Measurements from ENCODE around the gene PLPP2.

PLPP2 gene

GRCh38 chr19:325173-325936 is 34.2 kb upstream of the PLPP2 start:
- TF ChIP-seq SIN3A (IDR thresholded peaks at IDR 0.05; ENCODE audit: borderline replicate concordance, insufficient read depth, low read length): no peak
- no peak for TF ChIP-seq REST (IDR thresholded peaks at IDR 0.05; ENCODE audit: insufficient read depth in 1 of 2, low read depth in 2 of 2, low read length in 2 of 2)
- TF ChIP-seq POLR2AphosphoS5 (IDR thresholded peaks at IDR 0.05; ENCODE audit: low read depth, low read length): no peak
- TF ChIP-seq FOXP2 (optimal IDR thresholded peaks at IDR 0.05; ENCODE audit: borderline replicate concordance, extremely low read depth, extremely low read length, insufficient read depth): no peak
- TF ChIP-seq TAF1 (IDR thresholded peaks at IDR 0.05; ENCODE audit: borderline replicate concordance, insufficient read depth, low read length): no peak

GRCh38 chr19:324716-325115 is 33.5 kb upstream of the PLPP2 start:
- TF ChIP-seq TAF1 (IDR thresholded peaks at IDR 0.05; ENCODE audit: borderline replicate concordance, insufficient read depth, low read length): no peak
- TF ChIP-seq FOXP2 (optimal IDR thresholded peaks at IDR 0.05; ENCODE audit: borderline replicate concordance, extremely low read depth, extremely low read length, insufficient read depth): no peak
- TF ChIP-seq SIN3A (IDR thresholded peaks at IDR 0.05; ENCODE audit: borderline replicate concordance, insufficient read depth, low read length): no peak
- TF ChIP-seq REST (IDR thresholded peaks at IDR 0.05; ENCODE audit: insufficient read depth in 1 of 2, low read depth in 2 of 2, low read length in 2 of 2): no peak
- TF ChIP-seq POLR2AphosphoS5 (IDR thresholded peaks at IDR 0.05; ENCODE audit: low read depth, low read length): no peak

DNA sequence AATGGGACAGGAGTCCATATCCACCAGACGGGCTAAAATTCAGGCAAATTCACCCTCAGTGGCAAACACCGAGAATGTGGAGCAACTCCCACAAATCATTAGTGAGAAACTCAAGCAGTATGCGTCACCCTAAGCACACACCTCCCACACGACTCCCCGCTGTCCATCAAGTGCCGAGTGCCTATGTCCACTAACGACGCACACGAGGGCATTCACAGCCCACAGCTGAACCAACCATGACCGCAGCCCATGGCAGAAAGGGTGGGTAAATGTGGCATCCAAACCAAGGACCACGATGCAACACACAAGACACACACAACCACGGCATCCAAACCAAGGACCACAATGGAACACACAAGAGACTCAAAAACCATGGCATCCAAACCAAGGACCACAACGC is 31.4 kb upstream of the PLPP2 start:
- TF ChIP-seq FOXP2 (optimal IDR thresholded peaks at IDR 0.05; ENCODE audit: borderline replicate concordance, extremely low read depth, extremely low read length, insufficient read depth) (no peak), SIN3A (IDR thresholded peaks at IDR 0.05; ENCODE audit: borderline replicate concordance, insufficient read depth, low read length) (no peak)

DNA sequence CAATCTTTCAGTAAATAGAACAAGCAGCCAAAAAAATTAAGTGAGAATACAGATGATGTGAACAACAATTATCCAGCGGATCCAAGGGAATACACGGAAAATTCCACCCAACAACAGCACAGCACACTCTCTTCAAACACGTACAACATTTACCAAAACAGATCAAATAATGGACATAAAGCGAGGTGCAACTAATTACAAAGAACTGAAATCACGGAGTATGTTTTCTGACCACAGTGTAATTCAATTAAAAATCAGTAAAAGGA is 27.2 kb upstream of the PLPP2 start:
- TF ChIP-seq TAF1 (IDR thresholded peaks at IDR 0.05; ENCODE audit: borderline replicate concordance, insufficient read depth, low read length): no peak
- no peak for TF ChIP-seq POLR2AphosphoS5 (IDR thresholded peaks at IDR 0.05; ENCODE audit: low read depth, low read length)

DNA sequence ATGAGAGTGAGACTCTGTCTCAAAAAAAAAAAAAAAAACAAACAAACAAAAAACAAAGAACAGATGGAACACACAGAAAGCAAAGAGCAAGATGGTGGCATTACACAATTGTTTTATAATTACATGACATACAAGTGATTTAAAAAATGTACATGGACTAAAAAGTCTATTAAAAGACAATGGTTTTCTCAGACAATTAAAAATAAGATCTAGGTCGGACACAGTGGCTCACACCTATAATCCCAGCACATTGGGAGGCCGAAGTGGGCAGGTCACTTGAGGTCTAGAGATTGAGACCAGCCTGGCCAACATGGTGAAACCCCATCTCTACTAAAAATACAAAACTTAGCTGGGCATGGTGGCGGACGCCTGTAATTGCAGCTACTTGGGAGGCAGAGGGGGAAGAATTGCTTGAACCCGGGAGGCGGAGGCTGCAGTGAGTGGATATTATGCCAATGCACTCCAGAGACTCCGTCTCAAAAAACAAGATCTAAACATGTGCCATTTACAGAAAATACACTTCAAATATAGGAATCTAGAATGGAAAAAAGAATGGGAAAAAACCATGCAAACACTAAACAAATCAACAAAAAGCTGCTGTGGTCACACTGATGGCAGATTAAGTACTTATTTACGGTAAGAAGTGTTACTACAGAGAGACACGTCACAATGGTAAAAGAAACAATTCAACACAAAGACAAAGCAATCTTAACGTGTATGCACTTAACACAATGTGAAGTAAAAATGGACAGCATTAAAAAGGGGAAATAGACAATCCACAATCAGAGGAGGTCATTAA is 26.7 kb upstream of the PLPP2 start:
- no peak for TF ChIP-seq FOXP2 (optimal IDR thresholded peaks at IDR 0.05; ENCODE audit: borderline replicate concordance, extremely low read depth, extremely low read length, insufficient read depth)
- TF ChIP-seq POLR2AphosphoS5 (IDR thresholded peaks at IDR 0.05; ENCODE audit: low read depth, low read length): no peak
- no peak for TF ChIP-seq REST (IDR thresholded peaks at IDR 0.05; ENCODE audit: insufficient read depth in 1 of 2, low read depth in 2 of 2, low read length in 2 of 2)
- no peak for TF ChIP-seq TAF1 (IDR thresholded peaks at IDR 0.05; ENCODE audit: borderline replicate concordance, insufficient read depth, low read length)
- TF ChIP-seq SIN3A (IDR thresholded peaks at IDR 0.05; ENCODE audit: borderline replicate concordance, insufficient read depth, low read length): no peak

DNA sequence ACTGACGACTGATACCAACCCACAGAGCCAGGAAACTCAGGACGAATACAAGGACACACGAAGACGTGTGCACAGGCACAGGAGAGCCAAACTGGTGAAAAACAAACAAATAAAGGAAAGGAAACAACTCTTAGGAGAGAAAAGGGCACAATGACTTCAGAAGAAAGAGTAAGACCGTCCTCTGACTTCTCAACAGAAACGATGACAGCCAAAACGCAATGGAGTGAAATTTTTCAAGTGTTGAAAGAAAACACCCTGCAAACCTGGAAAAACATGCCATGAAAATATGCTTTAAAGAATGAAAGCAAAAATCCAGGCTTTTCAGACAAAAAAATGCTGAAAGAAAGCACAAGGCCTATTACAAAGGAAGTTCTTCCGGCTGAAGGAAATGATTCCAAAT is 24.6 kb upstream of the PLPP2 start:
- TF ChIP-seq FOXP2 (optimal IDR thresholded peaks at IDR 0.05; ENCODE audit: borderline replicate concordance, extremely low read depth, extremely low read length, insufficient read depth) (no peak), POLR2AphosphoS5 (IDR thresholded peaks at IDR 0.05; ENCODE audit: low read depth, low read length) (no peak), SIN3A (IDR thresholded peaks at IDR 0.05; ENCODE audit: borderline replicate concordance, insufficient read depth, low read length) (no peak), REST (IDR thresholded peaks at IDR 0.05; ENCODE audit: insufficient read depth in 1 of 2, low read depth in 2 of 2, low read length in 2 of 2) (no peak), TAF1 (IDR thresholded peaks at IDR 0.05; ENCODE audit: borderline replicate concordance, insufficient read depth, low read length) (no peak)
